WTC11 (cell line): ENCODE measurements around the gene FAM200B. TPM values are rescaled to one million over a fixed set of nuclear protein-coding genes. Genes with fewer than 3 reads are reported as not detected.
A peak's percentile ranks its signal among the peaks of the same experiment; 100 is the strongest.
"Not testable (repeated sequence)": the region's sequence is repeated elsewhere in the genome, so short reads cannot be mapped to it uniquely, and the experiment has no call there.

Experiments used
- ATAC-seq: fragments of 200-7000 bp; cut with Tn5 transposase; 2 replicates; pipeline ENCODE4 v1.10.0; 2021; ENCODE audit warnings: mild to moderate bottlenecking, moderate library complexity
- CTCF ChIA-PET: fragments of 300-600 bp; sonication (Branson Sonifier 250); formaldehyde crosslinking; loops from one replicate; lab custom pipeline; 2021; ENCODE audit warnings: antibody characterized with exemption; lab: Charles Lee
- POLR2A ChIA-PET: fragments of 350-600 bp; sonication (Branson Sonifier 250); formaldehyde crosslinking; loops from one replicate; lab custom pipeline; 2021; ENCODE audit warnings: antibody characterized with exemption; lab: Charles Lee
- DNase-seq: peaks from one replicate; pipeline ENCODE4 v3.0.0; 2021; ENCODE audit warnings: low spot score
- H3K27ac Mint-ChIP-seq: 2 replicates; pipeline ENCODE4 v1.8.0; 2021; ENCODE audit warnings: mixed read lengths
- H3K27me3 Mint-ChIP-seq: 2 replicates; pipeline ENCODE4 v1.8.0; 2021; ENCODE audit warnings: low read depth, mild to moderate bottlenecking, moderate library complexity, mixed read lengths
- H3K36me3 Mint-ChIP-seq: 2 replicates; pipeline ENCODE4 v1.8.0; 2021; ENCODE audit warnings: mixed read lengths
- H3K4me1 Mint-ChIP-seq: 2 replicates; pipeline ENCODE4 v1.8.0; 2022; ENCODE audit warnings: mixed read lengths
- H3K4me3 Mint-ChIP-seq: 2 replicates; pipeline ENCODE4 v1.8.0; 2021; ENCODE audit warnings: mild to moderate bottlenecking, moderate library complexity, mixed read lengths
- H3K9me3 Mint-ChIP-seq: 2 replicates; pipeline ENCODE4 v1.8.0; 2021; ENCODE audit warnings: mixed read lengths
- CREM ChIP-seq: sonication (generic); formaldehyde crosslinking; IDR thresholded peaks from 2 replicates; pipeline ENCODE4 v1.8.1; 2022; ENCODE audit warnings: mild to moderate bottlenecking, missing genetic modification reagents, moderate library complexity
- FOXK1 ChIP-seq: sonication (generic); formaldehyde crosslinking; IDR thresholded peaks from 2 replicates; pipeline ENCODE4 v1.8.0; 2022; ENCODE audit warnings: mild to moderate bottlenecking, moderate library complexity, missing genetic modification reagents
- FOXP1 ChIP-seq: sonication (generic); formaldehyde crosslinking; IDR thresholded peaks from 2 replicates; pipeline ENCODE4 v1.8.0; 2022; ENCODE audit warnings: missing genetic modification reagents, mild to moderate bottlenecking, moderate library complexity, borderline replicate concordance
- OVOL2 ChIP-seq: fragments of 250-450 bp; sonication (Bioruptor Pico); IDR thresholded peaks from 2 replicates; pipeline ENCODE4 v1.9.0; 2021; ENCODE audit warnings: mild to moderate bottlenecking, borderline replicate concordance
- RORB ChIP-seq: fragments of 250-450 bp; sonication (Bioruptor Pico); IDR thresholded peaks from 2 replicates; pipeline ENCODE4 v1.9.0; 2021; ENCODE audit warnings: mild to moderate bottlenecking
- SP1 ChIP-seq: sonication (generic); formaldehyde crosslinking; conservative IDR thresholded peaks from 2 replicates; pipeline ENCODE4 v1.8.1; 2022; ENCODE audit warnings: missing genetic modification reagents
- ZNF121 ChIP-seq: sonication (generic); formaldehyde crosslinking; IDR thresholded peaks from 2 replicates; pipeline ENCODE4 v1.8.0; 2023; ENCODE audit warnings: missing genetic modification reagents
- ZNF232 ChIP-seq: sonication (generic); formaldehyde crosslinking; IDR thresholded peaks from 2 replicates; pipeline ENCODE4 v1.8.0; 2022; ENCODE audit warnings: mild to moderate bottlenecking, missing genetic modification reagents
- ZNF396 ChIP-seq: fragments of 250-450 bp; sonication (Bioruptor Pico); IDR thresholded peaks from 2 replicates; pipeline ENCODE4 v1.8.0; 2021; ENCODE audit warnings: mild to moderate bottlenecking, moderate library complexity, borderline replicate concordance
- ZNF671 ChIP-seq: fragments of 250-450 bp; sonication (Bioruptor Pico); IDR thresholded peaks from 2 replicates; pipeline ENCODE4 v1.8.0; 2021; ENCODE audit warnings: mild to moderate bottlenecking
- total RNA-seq: library from RNA; stranded (reverse); gene quantifications from 3 replicates; pipeline ENCODE4 v1.2.3, GENCODE V29; 2021
- TF ChIP-seq, protein P1 (sequence below): sonication (generic); formaldehyde crosslinking; IDR thresholded peaks from 2 replicates; pipeline ENCODE4 v1.8.1; 2022; ENCODE audit warnings: low read depth, missing genetic modification reagents, borderline replicate concordance
- TF ChIP-seq, protein P2 (sequence below): sonication (generic); formaldehyde crosslinking; IDR thresholded peaks from 2 replicates; pipeline ENCODE4 v1.8.0; 2023; ENCODE audit warnings: missing genetic modification reagents, mild to moderate bottlenecking, borderline replicate concordance
- TF ChIP-seq, protein P3 (sequence below): fragments of 250-450 bp; sonication (Bioruptor Pico); IDR thresholded peaks from 2 replicates; pipeline ENCODE4 v1.9.0; 2021; ENCODE audit warnings: moderate library complexity, mild to moderate bottlenecking, inconsistent platforms, borderline replicate concordance
- TF ChIP-seq, protein P4 (sequence below): fragments of 200-600 bp; IDR thresholded peaks from 2 replicates; pipeline ENCODE4 v1.8.0; 2022; ENCODE audit warnings: antibody characterized with exemption
- TF ChIP-seq, protein P5 (sequence below): sonication (generic); formaldehyde crosslinking; IDR thresholded peaks from 2 replicates; pipeline ENCODE4 v1.8.1; 2023; ENCODE audit warnings: mild to moderate bottlenecking, missing genetic modification reagents
- TF ChIP-seq, protein P6 (sequence below): sonication (generic); formaldehyde crosslinking; IDR thresholded peaks from 2 replicates; pipeline ENCODE4 v1.8.0; 2022; ENCODE audit warnings: mild to moderate bottlenecking, missing genetic modification reagents

The FAM200B gene
- total RNA-seq, 1 experiment from 2014 or later: 28.4 TPM

DNA sequence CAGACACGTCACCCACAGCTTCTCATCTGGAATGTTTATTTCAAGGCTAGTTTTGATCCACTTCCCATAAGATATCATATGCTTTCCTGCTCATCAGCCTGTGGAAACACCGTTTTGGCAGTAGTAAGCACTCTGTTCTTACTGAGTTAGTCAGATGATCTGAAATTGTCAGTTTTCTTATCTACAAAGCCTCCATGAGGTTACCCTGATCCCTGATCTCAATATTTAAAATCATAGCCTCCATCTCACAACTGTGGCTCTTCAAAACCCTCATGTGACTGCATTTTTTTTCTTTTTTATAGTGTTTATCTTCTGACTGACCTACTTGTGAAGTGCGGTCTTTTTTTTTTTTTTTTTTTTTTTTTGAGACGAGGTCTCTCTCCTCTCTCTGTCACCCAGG, 44.0 kb downstream of the FAM200B start (continued):
- TF ChIP-seq, protein P1, sequence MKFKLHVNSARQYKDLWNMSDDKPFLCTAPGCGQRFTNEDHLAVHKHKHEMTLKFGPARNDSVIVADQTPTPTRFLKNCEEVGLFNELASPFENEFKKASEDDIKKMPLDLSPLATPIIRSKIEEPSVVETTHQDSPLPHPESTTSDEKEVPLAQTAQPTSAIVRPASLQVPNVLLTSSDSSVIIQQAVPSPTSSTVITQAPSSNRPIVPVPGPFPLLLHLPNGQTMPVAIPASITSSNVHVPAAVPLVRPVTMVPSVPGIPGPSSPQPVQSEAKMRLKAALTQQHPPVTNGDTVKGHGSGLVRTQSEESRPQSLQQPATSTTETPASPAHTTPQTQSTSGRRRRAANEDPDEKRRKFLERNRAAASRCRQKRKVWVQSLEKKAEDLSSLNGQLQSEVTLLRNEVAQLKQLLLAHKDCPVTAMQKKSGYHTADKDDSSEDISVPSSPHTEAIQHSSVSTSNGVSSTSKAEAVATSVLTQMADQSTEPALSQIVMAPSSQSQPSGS (CRISPR knock-in tag): no peak
- no peak for TF ChIP-seq FOXP1
- TF ChIP-seq, protein P2, sequence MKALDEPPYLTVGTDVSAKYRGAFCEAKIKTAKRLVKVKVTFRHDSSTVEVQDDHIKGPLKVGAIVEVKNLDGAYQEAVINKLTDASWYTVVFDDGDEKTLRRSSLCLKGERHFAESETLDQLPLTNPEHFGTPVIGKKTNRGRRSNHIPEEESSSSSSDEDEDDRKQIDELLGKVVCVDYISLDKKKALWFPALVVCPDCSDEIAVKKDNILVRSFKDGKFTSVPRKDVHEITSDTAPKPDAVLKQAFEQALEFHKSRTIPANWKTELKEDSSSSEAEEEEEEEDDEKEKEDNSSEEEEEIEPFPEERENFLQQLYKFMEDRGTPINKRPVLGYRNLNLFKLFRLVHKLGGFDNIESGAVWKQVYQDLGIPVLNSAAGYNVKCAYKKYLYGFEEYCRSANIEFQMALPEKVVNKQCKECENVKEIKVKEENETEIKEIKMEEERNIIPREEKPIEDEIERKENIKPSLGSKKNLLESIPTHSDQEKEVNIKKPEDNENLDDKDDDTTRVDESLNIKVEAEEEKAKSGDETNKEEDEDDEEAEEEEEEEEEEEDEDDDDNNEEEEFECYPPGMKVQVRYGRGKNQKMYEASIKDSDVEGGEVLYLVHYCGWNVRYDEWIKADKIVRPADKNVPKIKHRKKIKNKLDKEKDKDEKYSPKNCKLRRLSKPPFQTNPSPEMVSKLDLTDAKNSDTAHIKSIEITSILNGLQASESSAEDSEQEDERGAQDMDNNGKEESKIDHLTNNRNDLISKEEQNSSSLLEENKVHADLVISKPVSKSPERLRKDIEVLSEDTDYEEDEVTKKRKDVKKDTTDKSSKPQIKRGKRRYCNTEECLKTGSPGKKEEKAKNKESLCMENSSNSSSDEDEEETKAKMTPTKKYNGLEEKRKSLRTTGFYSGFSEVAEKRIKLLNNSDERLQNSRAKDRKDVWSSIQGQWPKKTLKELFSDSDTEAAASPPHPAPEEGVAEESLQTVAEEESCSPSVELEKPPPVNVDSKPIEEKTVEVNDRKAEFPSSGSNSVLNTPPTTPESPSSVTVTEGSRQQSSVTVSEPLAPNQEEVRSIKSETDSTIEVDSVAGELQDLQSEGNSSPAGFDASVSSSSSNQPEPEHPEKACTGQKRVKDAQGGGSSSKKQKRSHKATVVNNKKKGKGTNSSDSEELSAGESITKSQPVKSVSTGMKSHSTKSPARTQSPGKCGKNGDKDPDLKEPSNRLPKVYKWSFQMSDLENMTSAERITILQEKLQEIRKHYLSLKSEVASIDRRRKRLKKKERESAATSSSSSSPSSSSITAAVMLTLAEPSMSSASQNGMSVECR (CRISPR knock-in tag): no peak

DNA sequence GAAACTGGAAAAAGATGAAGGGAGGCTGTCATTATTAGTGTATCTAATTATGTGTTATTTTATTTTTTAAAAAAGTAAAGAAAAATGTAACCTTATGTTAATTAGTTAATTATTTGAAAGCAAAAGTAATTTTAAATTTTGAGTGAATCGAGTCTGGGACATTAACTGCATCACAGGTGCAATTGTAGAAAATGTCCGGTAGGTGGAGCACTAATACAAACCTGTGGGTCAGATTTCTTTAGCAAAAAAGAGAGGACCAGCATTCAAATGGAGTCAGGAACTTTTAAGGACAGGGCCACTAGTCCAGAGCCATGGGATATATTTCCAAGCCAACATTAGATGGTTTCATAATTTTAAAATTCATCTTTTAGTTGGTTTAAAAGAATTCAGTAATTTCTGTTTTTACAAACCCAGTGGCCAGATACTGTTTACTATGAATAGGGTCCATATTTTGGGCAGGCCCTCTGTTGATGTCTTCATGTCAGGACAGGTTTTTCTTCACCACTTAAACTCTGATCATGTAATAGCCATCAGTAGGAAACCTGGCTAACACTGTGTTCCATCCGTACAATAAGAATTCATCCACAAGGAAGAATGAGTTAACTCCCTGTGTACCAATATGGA, 48.4 kb downstream of the FAM200B start:
- POLR2A ChIA-PET: no interaction called here
- TF ChIP-seq ZNF232 (CRISPR knock-in tag) (no peak), ZNF121 (CRISPR knock-in tag) (no peak)
- TF ChIP-seq, protein P3, sequence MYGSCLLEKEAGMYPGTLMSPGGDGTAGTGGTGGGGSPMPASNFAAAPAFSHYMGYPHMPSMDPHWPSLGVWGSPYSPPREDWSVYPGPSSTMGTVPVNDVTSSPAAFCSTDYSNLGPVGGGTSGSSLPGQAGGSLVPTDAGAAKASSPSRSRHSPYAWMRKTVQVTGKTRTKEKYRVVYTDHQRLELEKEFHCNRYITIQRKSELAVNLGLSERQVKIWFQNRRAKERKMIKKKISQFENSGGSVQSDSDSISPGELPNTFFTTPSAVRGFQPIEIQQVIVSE (CRISPR knock-in tag): no peak
- TF ChIP-seq, protein P4, sequence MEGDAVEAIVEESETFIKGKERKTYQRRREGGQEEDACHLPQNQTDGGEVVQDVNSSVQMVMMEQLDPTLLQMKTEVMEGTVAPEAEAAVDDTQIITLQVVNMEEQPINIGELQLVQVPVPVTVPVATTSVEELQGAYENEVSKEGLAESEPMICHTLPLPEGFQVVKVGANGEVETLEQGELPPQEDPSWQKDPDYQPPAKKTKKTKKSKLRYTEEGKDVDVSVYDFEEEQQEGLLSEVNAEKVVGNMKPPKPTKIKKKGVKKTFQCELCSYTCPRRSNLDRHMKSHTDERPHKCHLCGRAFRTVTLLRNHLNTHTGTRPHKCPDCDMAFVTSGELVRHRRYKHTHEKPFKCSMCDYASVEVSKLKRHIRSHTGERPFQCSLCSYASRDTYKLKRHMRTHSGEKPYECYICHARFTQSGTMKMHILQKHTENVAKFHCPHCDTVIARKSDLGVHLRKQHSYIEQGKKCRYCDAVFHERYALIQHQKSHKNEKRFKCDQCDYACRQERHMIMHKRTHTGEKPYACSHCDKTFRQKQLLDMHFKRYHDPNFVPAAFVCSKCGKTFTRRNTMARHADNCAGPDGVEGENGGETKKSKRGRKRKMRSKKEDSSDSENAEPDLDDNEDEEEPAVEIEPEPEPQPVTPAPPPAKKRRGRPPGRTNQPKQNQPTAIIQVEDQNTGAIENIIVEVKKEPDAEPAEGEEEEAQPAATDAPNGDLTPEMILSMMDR: peak; percentile 69
- Mint-ChIP-seq H3K4me1 (no peaks in the 10 kb centered on the region), H3K27ac (no peak overlapping the region), H3K36me3 (0 out of 2 replicates have a peak, but pooled peaks cover 4% of the 10 kb centered on the region), H3K27me3 (no peaks in the 10 kb centered on the region), H3K9me3 (peaks cover 13% of the 10 kb centered on the region), H3K4me3 (no peak overlapping the region)
- ATAC-seq (peak; percentile 60), DNase-seq (no peak)
- CTCF ChIA-PET: no interaction called here

DNA sequence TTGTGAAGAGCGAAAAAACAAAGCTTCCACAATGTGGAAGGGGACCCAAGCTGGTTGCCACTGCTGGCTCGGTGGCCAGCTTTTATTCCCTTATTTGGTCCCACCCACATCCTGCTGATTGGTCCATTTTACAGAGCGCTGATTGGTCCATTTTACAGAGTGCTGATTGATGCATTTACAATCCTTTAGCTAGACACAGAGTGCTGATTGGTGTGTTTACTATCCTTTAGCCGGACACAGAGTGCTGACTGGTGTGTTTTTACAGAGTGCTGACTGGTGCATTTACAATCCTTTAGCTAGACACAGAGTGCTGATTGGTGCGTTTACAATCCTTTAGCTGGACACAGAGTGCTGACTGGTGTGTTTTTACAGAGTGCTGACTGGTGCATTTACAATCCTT, 51.4 kb downstream of the FAM200B start:
- H3K27ac Mint-ChIP-seq, POLR2A ChIA-PET, H3K4me3 Mint-ChIP-seq, H3K27me3 Mint-ChIP-seq, DNase-seq, ATAC-seq, H3K36me3 Mint-ChIP-seq, H3K4me1 Mint-ChIP-seq: not testable (repeated sequence)
- peaks cover 13% of the 10 kb centered on the region for H3K9me3 Mint-ChIP-seq
- CTCF ChIA-PET: interaction anchor here (1.3 kb wide), 1 partner anchor 149 kb away, joined by 3 read pairs; no protein-coding TSS in a partner anchor

DNA sequence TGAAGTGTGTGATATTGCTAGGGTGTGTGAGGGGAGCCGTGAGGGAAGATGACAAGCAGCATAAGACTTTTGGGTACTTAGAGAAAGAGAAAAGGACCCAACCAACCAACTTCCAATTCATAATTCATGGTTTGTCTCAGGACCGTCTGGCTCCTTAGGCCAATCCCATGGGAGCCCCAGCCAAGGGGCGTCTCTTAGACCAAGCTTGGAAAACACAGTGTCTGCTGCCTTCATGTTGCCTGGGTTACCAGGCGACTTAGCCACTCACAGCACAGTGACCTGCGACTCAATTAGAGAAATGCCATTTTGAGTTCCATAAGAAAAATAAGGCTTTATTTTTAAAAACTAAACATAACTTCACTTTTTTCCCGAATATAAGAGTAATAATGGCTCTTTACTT, 53.9 kb downstream of the FAM200B start:
- H3K4me3 Mint-ChIP-seq: no peak overlapping the region
- DNase-seq: no peak
- H3K4me1 Mint-ChIP-seq: no peaks in the 10 kb centered on the region
- no peaks in the 10 kb centered on the region for H3K27me3 Mint-ChIP-seq
- H3K27ac Mint-ChIP-seq: no peak overlapping the region
- no peak for ATAC-seq
- ChIA-PET POLR2A (no interaction called here), CTCF (interaction anchor here (1.0 kb wide), 1 partner anchor 13 kb away, joined by 3 read pairs; no protein-coding TSS in a partner anchor)
- peaks cover 13% of the 10 kb centered on the region for H3K9me3 Mint-ChIP-seq
- H3K36me3 Mint-ChIP-seq: 0 out of 2 replicates have a peak, but pooled peaks cover 4% of the 10 kb centered on the region
- TF ChIP-seq ZNF396 (CRISPR knock-in tag) (no peak), RORB (CRISPR knock-in tag) (no peak), ZNF671 (CRISPR knock-in tag) (no peak), SP1 (CRISPR knock-in tag) (no peak), CREM (CRISPR knock-in tag) (no peak), FOXP1 (no peak), OVOL2 (CRISPR knock-in tag) (no peak), FOXK1 (no peak)
- TF ChIP-seq, protein P5, sequence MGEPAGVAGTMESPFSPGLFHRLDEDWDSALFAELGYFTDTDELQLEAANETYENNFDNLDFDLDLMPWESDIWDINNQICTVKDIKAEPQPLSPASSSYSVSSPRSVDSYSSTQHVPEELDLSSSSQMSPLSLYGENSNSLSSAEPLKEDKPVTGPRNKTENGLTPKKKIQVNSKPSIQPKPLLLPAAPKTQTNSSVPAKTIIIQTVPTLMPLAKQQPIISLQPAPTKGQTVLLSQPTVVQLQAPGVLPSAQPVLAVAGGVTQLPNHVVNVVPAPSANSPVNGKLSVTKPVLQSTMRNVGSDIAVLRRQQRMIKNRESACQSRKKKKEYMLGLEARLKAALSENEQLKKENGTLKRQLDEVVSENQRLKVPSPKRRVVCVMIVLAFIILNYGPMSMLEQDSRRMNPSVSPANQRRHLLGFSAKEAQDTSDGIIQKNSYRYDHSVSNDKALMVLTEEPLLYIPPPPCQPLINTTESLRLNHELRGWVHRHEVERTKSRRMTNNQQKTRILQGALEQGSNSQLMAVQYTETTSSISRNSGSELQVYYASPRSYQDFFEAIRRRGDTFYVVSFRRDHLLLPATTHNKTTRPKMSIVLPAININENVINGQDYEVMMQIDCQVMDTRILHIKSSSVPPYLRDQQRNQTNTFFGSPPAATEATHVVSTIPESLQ (CRISPR knock-in tag): no peak
- TF ChIP-seq, protein P4: no peak
- TF ChIP-seq, protein P6, sequence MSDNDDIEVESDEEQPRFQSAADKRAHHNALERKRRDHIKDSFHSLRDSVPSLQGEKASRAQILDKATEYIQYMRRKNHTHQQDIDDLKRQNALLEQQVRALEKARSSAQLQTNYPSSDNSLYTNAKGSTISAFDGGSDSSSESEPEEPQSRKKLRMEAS: no peak
